Measurements from ENCODE around the gene TMEM258.

TMEM258 gene

DNA sequence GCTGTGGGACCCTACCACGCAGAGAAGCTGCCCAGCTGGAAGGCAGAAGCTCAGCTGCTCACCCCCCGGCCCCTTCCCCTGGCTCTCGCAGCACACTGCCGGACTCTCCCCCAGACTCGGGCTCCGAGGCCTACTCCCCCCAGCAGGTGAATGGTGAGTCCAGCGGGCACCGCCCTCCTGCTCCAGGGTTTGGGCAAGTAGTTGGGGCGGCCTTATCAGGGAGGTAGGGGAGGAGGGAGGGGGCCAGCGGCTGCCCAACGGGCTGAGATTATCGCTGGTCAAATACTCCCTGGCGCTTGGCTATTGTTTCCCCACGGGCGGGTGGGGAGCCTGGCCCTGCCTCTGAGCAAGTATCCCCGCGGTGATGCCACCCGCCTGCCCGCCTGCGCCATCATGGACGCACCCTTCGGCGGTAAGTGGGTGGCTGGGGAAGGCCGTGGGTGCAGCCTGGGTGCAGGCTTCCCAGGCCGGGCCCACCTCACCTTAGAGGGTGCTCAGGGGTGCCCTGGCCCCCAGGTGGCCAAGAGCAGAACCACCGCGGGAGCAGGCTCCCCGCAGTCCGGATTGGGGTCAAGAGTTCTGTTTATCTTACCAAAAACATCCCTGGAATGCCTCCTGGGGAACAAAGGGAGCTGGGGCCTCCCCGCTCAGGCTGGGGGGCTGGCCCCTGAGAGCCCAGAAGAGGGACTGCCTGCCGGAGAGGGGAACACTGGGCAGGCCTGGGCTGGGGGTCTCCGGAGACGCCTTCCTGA, 23.1 kb downstream of the TMEM258 start:
- no peak overlapping the region for H3K4me3 ChIP-seq (ENCODE audit: low read depth in 1 of 2, low read length in 2 of 2)

DNA sequence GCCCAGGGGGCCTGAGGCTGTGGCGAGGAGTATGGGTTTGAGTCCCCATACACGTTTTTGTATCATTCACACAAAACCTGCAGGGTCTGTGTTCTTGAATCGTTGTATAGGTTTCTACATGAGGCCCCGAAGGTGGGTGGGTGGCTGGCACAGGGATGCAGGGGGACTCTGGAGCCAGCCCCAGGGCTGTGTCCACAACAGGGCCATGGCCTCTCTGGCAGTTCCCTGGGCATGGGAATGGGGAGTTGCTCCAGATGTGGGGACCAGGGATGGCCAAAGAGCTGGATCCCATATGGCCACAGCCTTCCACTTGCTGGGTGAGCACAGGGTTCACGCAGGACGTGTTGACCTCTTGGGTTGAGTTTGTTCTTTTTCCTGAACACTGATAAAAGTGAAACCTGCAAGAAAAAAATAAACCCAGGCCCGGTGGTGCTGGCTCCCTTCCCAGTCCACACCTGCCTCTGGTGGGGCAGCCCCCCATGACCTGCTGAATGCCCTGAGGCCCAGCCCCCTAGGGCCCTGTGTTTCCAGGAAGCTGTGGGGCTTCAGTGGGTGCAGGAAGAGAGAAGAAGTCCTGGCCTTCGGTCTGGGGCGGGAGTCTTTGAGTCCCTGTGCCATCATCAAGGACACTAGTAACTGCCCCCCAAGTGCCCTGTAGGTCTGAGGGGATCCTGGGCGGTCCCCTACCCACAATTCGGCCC, 23.9 kb downstream of the TMEM258 start:
- H3K4me3 ChIP-seq (ENCODE audit: low read depth in 1 of 2, low read length in 2 of 2) = no peak overlapping the region
- no peaks in the 10 kb centered on the region for H3K27me3 ChIP-seq (ENCODE audit: control insufficient read depth in 1 of 2, insufficient read depth in 2 of 2, low read length in 2 of 2)
- no peak overlapping the region for H3K9ac ChIP-seq (ENCODE audit: low read depth in 1 of 2, low read length in 2 of 2)
- H3K36me3 ChIP-seq (ENCODE audit: control insufficient read depth in 1 of 2, insufficient read depth in 2 of 2, low read length in 2 of 2) = peaks cover 0 to 13% of the 10 kb centered on the region in 2 donors
- H3K4me1 ChIP-seq (ENCODE audit: control insufficient read depth in 1 of 2, insufficient read depth in 2 of 2, low read length in 2 of 2) = peaks cover 12 to 21% of the 10 kb centered on the region in 2 donors
- H3K27ac ChIP-seq (ENCODE audit: low read depth, low read length) = no peak overlapping the region
- H3K9me3 ChIP-seq (ENCODE audit: control insufficient read depth in 1 of 2, low read length in 2 of 2) = no peaks in the 10 kb centered on the region

More for the DNA sequence above, 23.1 kb downstream of the TMEM258 start:
- H3K27me3 ChIP-seq (ENCODE audit: control insufficient read depth in 1 of 2, insufficient read depth in 2 of 2, low read length in 2 of 2) = no peaks in the 10 kb centered on the region
- no peak overlapping the region for H3K27ac ChIP-seq (ENCODE audit: low read depth, low read length)
- H3K9ac ChIP-seq (ENCODE audit: low read depth in 1 of 2, low read length in 2 of 2) = no peak overlapping the region
- H3K9me3 ChIP-seq (ENCODE audit: control insufficient read depth in 1 of 2, low read length in 2 of 2) = no peaks in the 10 kb centered on the region
- H3K36me3 ChIP-seq (ENCODE audit: control insufficient read depth in 1 of 2, insufficient read depth in 2 of 2, low read length in 2 of 2) = peaks cover 0 to 13% of the 10 kb centered on the region in 2 donors
- H3K4me1 ChIP-seq (ENCODE audit: control insufficient read depth in 1 of 2, insufficient read depth in 2 of 2, low read length in 2 of 2) = peaks cover 12 to 21% of the 10 kb centered on the region in 2 donors

DNA sequence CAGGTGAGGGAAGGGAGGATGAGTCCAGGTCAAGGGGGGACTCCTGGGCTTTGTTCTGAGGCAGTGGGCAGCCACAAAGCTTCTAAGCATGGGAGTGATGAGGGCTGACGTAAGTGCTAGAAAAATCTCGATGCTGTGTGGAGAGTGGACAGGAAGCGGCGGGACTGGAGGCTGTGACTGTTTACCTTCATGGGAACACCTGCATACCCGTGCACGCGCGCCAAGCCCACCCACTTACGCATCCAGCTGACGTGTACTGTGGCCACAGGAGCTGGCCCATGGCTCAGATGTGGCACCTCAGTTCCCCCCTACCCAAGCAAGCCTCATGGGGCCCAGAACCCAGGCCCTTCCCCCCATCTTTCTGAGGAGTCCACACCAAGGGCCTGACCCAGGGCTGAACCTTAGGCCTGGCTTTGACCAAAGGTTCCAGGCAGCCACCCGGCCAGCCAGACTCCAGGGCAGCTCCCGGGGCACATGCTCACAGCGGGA, 26.0 kb downstream of the TMEM258 start:
- Histone ChIP-seq H3K27me3 (ENCODE audit: control insufficient read depth in 1 of 2, insufficient read depth in 2 of 2, low read length in 2 of 2) (peaks cover 0 to 3% of the 10 kb centered on the region in 2 donors), H3K4me1 (ENCODE audit: control insufficient read depth in 1 of 2, insufficient read depth in 2 of 2, low read length in 2 of 2) (peaks cover 7 to 14% of the 10 kb centered on the region in 2 donors), H3K9me3 (ENCODE audit: control insufficient read depth in 1 of 2, low read length in 2 of 2) (no peaks in the 10 kb centered on the region), H3K27ac (ENCODE audit: low read depth, low read length) (no peak overlapping the region), H3K36me3 (ENCODE audit: control insufficient read depth in 1 of 2, insufficient read depth in 2 of 2, low read length in 2 of 2) (peaks cover 0 to 13% of the 10 kb centered on the region in 2 donors), H3K4me3 (ENCODE audit: low read depth in 1 of 2, low read length in 2 of 2) (no peak overlapping the region), H3K9ac (ENCODE audit: low read depth in 1 of 2, low read length in 2 of 2) (no peak overlapping the region)

DNA sequence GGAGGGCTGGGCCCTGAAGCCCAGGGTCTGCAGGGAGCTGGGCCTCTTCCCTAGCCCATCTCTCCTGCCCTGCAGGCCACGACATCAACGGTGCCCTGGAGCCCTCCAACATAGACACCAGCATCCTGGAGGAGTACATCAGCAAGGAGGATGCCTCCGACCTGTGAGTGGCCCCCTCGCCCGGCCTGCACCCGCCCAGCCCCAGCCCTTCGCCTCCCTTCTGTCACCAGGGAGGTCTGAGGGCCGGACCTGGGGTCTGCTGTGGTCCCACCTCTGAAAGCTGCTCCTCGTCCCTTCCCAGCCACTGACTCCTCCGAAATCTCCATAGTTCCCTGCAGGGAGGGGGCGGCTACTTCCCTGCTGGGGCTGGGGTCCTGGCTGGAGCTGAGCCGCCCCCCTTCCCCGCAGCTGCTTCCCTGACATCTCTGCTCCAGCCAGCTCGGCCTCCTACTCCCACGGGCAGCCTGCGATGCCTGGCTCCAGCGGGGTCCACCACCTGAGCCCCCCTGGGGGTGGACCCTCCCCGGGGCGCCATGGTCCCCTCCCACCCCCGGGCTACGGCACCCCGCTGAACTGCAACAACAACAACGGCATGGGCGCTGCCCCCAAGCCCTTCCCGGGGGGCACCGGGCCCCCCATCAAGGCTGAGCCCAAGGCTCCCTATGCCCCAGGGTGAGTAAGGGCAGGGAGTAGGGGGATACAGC, 26.7 kb downstream of the TMEM258 start:
- H3K9ac ChIP-seq (ENCODE audit: low read depth in 1 of 2, low read length in 2 of 2) = no peak overlapping the region
- no peaks in the 10 kb centered on the region for H3K9me3 ChIP-seq (ENCODE audit: control insufficient read depth in 1 of 2, low read length in 2 of 2)
- H3K27ac ChIP-seq (ENCODE audit: low read depth, low read length) = no peak overlapping the region
- peaks cover 0 to 8% of the 10 kb centered on the region in 2 donors for H3K36me3 ChIP-seq (ENCODE audit: control insufficient read depth in 1 of 2, insufficient read depth in 2 of 2, low read length in 2 of 2)
- peaks cover 7 to 14% of the 10 kb centered on the region in 2 donors for H3K4me1 ChIP-seq (ENCODE audit: control insufficient read depth in 1 of 2, insufficient read depth in 2 of 2, low read length in 2 of 2)
- H3K27me3 ChIP-seq (ENCODE audit: control insufficient read depth in 1 of 2, insufficient read depth in 2 of 2, low read length in 2 of 2) = peaks cover 0 to 3% of the 10 kb centered on the region in 2 donors
- H3K4me3 ChIP-seq (ENCODE audit: low read depth in 1 of 2, low read length in 2 of 2) = no peak overlapping the region

DNA sequence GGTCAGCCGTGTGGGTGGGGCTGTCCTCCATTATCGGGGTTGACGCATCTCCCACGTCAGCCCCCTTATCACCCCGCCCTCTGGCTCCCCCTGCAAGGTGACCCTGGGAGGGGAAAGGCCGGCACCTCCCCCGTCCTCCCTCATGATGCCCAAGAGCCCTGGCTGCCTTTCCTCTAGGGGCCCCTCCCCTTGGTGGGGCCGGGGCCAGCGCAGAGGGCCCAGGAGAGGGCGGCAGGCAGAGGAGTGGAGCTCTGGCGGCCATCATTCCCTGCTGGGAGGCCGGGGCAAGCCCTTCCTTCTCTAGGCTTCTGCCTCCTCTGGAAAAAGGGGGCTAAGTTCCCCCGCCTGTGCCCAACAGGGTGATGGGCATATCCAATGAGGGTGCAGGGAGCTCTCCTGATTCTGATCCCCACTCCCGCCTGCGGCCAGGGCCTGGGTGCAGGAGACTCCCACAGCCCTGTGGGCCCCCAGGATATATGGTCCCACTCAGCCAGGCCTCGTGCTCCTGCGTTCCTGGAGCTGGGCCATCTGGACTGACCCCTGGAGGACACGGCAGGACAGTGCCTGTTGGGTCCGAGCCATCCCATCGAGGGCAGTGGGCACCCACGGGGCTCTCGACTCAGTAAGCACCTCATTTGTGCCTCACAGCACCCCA, 27.7 kb downstream of the TMEM258 start:
- H3K27ac ChIP-seq (ENCODE audit: low read depth, low read length) = no peak overlapping the region
- peaks cover 0 to 3% of the 10 kb centered on the region in 2 donors for H3K27me3 ChIP-seq (ENCODE audit: control insufficient read depth in 1 of 2, insufficient read depth in 2 of 2, low read length in 2 of 2)
- no peaks in the 10 kb centered on the region for H3K9me3 ChIP-seq (ENCODE audit: control insufficient read depth in 1 of 2, low read length in 2 of 2)
- peaks cover 7 to 14% of the 10 kb centered on the region in 2 donors for H3K4me1 ChIP-seq (ENCODE audit: control insufficient read depth in 1 of 2, insufficient read depth in 2 of 2, low read length in 2 of 2)
- no peak overlapping the region for H3K4me3 ChIP-seq (ENCODE audit: low read depth in 1 of 2, low read length in 2 of 2)
- peak overlapping the region in 1 of 2 donors; percentile 25 for H3K9ac ChIP-seq (ENCODE audit: low read depth in 1 of 2, low read length in 2 of 2)
- peaks cover 0 to 8% of the 10 kb centered on the region in 2 donors for H3K36me3 ChIP-seq (ENCODE audit: control insufficient read depth in 1 of 2, insufficient read depth in 2 of 2, low read length in 2 of 2)

DNA sequence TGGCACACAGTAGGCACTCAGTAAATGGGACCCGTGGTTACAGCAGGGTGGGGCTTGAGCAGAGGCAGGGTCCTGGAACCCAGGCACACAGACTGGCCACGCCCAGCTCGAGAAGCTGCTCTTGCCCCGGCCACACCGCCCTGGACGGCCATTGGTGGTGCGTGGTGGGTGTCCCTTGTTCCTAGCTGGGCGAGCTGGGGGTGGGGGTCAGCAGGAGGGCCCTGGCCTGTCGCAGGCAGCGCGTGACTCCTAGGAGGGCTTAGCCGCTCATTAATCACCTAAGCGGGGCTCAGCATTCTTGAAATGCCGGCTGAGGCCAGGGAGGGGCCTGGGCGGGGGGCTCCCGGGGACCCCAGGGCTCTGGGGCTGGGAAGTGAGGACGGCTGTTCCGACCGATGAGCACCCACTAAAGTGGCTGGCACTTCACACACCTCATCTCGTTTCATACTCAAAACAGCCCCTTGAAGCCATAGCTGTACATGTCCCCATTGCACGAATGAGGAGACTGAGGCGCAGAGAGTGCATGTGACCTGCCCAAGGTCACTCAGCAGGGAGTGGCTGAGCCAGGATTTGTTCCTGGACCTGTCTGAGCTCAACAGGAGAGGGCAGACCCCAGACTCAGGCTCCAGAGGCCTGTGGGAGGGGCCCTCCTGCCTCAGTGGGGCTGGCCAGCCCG, 28.3 kb downstream of the TMEM258 start:
- Histone ChIP-seq H3K27me3 (ENCODE audit: control insufficient read depth in 1 of 2, insufficient read depth in 2 of 2, low read length in 2 of 2) (peaks cover 0 to 3% of the 10 kb centered on the region in 2 donors), H3K36me3 (ENCODE audit: control insufficient read depth in 1 of 2, insufficient read depth in 2 of 2, low read length in 2 of 2) (peaks cover 0 to 8% of the 10 kb centered on the region in 2 donors), H3K9me3 (ENCODE audit: control insufficient read depth in 1 of 2, low read length in 2 of 2) (no peaks in the 10 kb centered on the region), H3K4me1 (ENCODE audit: control insufficient read depth in 1 of 2, insufficient read depth in 2 of 2, low read length in 2 of 2) (peaks cover 7 to 14% of the 10 kb centered on the region in 2 donors), H3K4me3 (ENCODE audit: low read depth in 1 of 2, low read length in 2 of 2) (no peak overlapping the region), H3K9ac (ENCODE audit: low read depth in 1 of 2, low read length in 2 of 2) (no peak overlapping the region), H3K27ac (ENCODE audit: low read depth, low read length) (no peak overlapping the region)

DNA sequence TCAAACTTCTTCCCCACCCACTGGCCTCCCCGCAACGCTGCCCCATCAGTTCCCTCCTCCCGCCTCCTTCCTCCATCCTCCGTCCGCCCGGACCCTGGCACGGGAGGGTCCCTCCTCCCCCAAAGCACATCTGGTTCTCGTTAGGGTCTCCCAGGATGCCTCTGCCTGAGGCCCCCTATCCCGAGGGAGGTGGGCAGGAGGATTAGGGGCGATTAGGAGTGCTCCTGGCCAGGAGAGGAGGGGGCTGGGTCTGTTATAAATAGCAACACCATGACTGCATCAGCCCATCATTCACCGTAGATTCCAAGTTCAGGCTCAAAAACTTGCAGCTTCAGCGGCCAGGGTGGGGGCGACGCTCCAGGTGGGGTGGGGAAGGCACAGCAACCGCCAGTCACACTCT, 29.6 kb downstream of the TMEM258 start:
- no peaks in the 10 kb centered on the region for H3K9me3 ChIP-seq (ENCODE audit: control insufficient read depth in 1 of 2, low read length in 2 of 2)
- no peak overlapping the region for H3K9ac ChIP-seq (ENCODE audit: low read depth in 1 of 2, low read length in 2 of 2)
- peaks cover 0 to 3% of the 10 kb centered on the region in 2 donors for H3K27me3 ChIP-seq (ENCODE audit: control insufficient read depth in 1 of 2, insufficient read depth in 2 of 2, low read length in 2 of 2)
- H3K4me3 ChIP-seq (ENCODE audit: low read depth in 1 of 2, low read length in 2 of 2) = no peak overlapping the region
- peaks cover 0 to 12% of the 10 kb centered on the region in 2 donors for H3K36me3 ChIP-seq (ENCODE audit: control insufficient read depth in 1 of 2, insufficient read depth in 2 of 2, low read length in 2 of 2)
- no peak overlapping the region for H3K27ac ChIP-seq (ENCODE audit: low read depth, low read length)
- peaks cover 12 to 19% of the 10 kb centered on the region in 2 donors for H3K4me1 ChIP-seq (ENCODE audit: control insufficient read depth in 1 of 2, insufficient read depth in 2 of 2, low read length in 2 of 2)

DNA sequence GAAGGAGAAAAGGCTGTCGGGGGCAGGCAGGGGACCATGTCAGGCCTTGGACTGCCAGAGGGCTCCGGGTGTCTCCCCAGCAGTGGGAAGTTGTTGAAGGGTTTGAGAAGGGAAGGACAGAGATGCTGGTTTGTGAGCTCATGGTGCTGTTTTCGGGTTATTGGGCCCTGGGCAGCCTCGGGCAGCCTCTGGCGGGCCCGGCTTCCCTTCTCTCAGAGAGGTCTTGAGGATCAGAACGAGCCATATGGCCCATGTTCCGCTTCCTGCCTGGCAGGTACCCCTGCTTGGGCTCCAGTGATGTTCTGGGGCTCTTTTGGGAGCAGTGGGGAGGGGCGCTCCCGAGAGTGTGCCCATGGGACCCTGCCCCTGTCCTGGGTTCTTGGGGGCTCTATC, 30.2 kb downstream of the TMEM258 start:
- Histone ChIP-seq H3K4me1 (ENCODE audit: control insufficient read depth in 1 of 2, insufficient read depth in 2 of 2, low read length in 2 of 2) (peaks cover 18 to 23% of the 10 kb centered on the region in 2 donors), H3K27me3 (ENCODE audit: control insufficient read depth in 1 of 2, insufficient read depth in 2 of 2, low read length in 2 of 2) (peaks cover 0 to 3% of the 10 kb centered on the region in 2 donors), H3K9me3 (ENCODE audit: control insufficient read depth in 1 of 2, low read length in 2 of 2) (no peaks in the 10 kb centered on the region), H3K27ac (ENCODE audit: low read depth, low read length) (no peak overlapping the region), H3K9ac (ENCODE audit: low read depth in 1 of 2, low read length in 2 of 2) (no peak overlapping the region), H3K36me3 (ENCODE audit: control insufficient read depth in 1 of 2, insufficient read depth in 2 of 2, low read length in 2 of 2) (peaks cover 0 to 12% of the 10 kb centered on the region in 2 donors), H3K4me3 (ENCODE audit: low read depth in 1 of 2, low read length in 2 of 2) (no peak overlapping the region)

DNA sequence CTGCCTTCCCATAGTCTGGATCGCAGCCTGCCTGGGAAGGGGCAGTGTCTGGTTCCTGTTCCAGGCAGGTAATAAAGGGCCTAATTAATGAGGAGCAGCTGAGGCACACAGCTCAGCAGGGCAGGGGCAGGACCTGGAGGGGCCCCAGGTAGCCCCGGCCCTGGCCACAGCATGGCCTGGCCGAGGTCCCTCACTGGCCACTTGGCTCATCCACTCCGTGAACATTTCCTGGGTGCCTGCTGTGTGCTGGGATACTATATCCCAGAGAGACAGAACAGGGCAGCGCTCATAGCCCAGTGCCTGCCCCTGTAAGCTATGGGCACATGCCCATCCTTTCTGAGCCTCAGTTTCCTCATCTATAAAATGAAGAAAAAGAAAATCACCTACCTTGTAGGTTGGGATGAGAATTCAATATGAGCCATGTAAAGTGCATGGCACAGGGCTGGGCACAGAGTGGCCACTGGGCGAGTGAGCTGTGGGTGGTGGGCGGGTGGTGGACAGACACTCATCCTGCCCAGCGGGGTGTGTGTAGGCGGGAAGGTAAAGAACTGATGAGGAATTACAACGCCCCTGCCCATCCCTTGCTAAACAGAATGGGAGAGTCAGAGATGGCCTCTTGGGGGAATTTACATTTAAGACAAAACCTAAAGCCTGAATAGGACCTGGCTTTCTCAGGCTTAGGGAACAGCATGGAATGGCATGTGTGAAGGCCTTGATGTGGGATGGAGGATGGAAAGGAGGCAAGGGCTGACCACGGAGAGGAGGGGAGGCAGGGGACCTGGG, 30.8 kb downstream of the TMEM258 start:
- Histone ChIP-seq H3K27ac (ENCODE audit: low read depth, low read length) (no peak overlapping the region), H3K4me3 (ENCODE audit: low read depth in 1 of 2, low read length in 2 of 2) (no peak overlapping the region), H3K9ac (ENCODE audit: low read depth in 1 of 2, low read length in 2 of 2) (no peak overlapping the region), H3K4me1 (ENCODE audit: control insufficient read depth in 1 of 2, insufficient read depth in 2 of 2, low read length in 2 of 2) (peaks cover 22 to 23% of the 10 kb centered on the region in 2 donors), H3K9me3 (ENCODE audit: control insufficient read depth in 1 of 2, low read length in 2 of 2) (no peaks in the 10 kb centered on the region), H3K36me3 (ENCODE audit: control insufficient read depth in 1 of 2, insufficient read depth in 2 of 2, low read length in 2 of 2) (peaks cover 0 to 8% of the 10 kb centered on the region in 2 donors), H3K27me3 (ENCODE audit: control insufficient read depth in 1 of 2, insufficient read depth in 2 of 2, low read length in 2 of 2) (peaks cover 0 to 3% of the 10 kb centered on the region in 2 donors)
